B cell (primary cell): Measurements from ENCODE around the gene FYN. TPM values are rescaled to one million over a fixed set of nuclear protein-coding genes. Genes with fewer than 3 reads are reported as not detected.
A peak's percentile ranks its signal among the peaks of the same experiment; 100 is the strongest.

ENCODE experiments used
- ATAC-seq: fragments of 200-7000 bp; cut with Tn5 transposase; one replicate; pipeline ENCODE4 v1.10.0; 2021; ENCODE audit warnings: low read depth, mild to moderate bottlenecking, moderate number of reproducible peaks, moderate library complexity
- CTCF ChIA-PET: fragments of 350-600 bp; sonication (Branson Sonifier 250); formaldehyde crosslinking; loops from one replicate; lab custom pipeline; 2021; ENCODE audit warnings: antibody characterized with exemption, inconsistent platforms; lab: Charles Lee
- POLR2A ChIA-PET: fragments of 350-600 bp; sonication (Branson Sonifier 250); formaldehyde crosslinking; loops from one replicate; lab custom pipeline; 2021; ENCODE audit warnings: antibody characterized with exemption; lab: Charles Lee
- DNase-seq: peaks from one replicate; pipeline ENCODE4 v3.0.0; 2013
- H2AFZ ChIP-seq: 2 replicates; pipeline ENCODE4 v1.6.1; 2012; ENCODE audit warnings: mild to moderate bottlenecking, low read depth, low read length; ENCODE audit not compliant: insufficient read depth, poor library complexity, severe bottlenecking
- H3K27ac ChIP-seq, 2 donors: 1 replicate in 1 of 2; 2 replicates in 1 of 2; pipeline ENCODE4 v1.5.1; 2012 to 2013; ENCODE audit warnings: low read length in 2 of 2, mild to moderate bottlenecking in 2 of 2, moderate library complexity in 1 of 2
- H3K27me3 ChIP-seq, 4 experiments: fragments of 200-600 bp in 1 of 4; sonication (generic) in 1 of 4; replicated peaks in 1 of 4; 1 replicate in 2 of 4; 2 replicates in 2 of 4; pipeline versions ENCODE4 v1.6.1 to v1.7.0; 2013 to 2016; ENCODE audit warnings: low read length in 3 of 4, mild to moderate bottlenecking in 2 of 4, mixed read lengths in 1 of 4, moderate library complexity in 1 of 4; ENCODE audit not compliant: insufficient read depth in 4 of 4, control insufficient read depth in 3 of 4; ENCODE audit errors: control extremely low read depth in 1 of 4
- H3K36me3 ChIP-seq, 2 experiments: replicated peaks in 1 of 2; 1 replicate in 1 of 2; 2 replicates in 1 of 2; pipeline versions ENCODE4 v1.6.1 to v1.7.1; 2013; ENCODE audit warnings: low read length in 1 of 2; ENCODE audit not compliant: insufficient read depth in 2 of 2, control insufficient read depth in 1 of 2; ENCODE audit errors: control extremely low read depth in 1 of 2, extremely low read depth in 1 of 2
- H3K4me1 ChIP-seq, 2 donors: fragments of 200-600 bp in 1 of 2; sonication (generic) in 1 of 2; 1 replicate in 1 of 2; 2 replicates in 1 of 2; pipeline versions ENCODE4 v1.5.1 to v1.6.1; 2013 to 2017; ENCODE audit warnings: low read length in 2 of 2; ENCODE audit not compliant: control insufficient read depth in 2 of 2, insufficient read depth in 2 of 2
- H3K4me2 ChIP-seq: replicated peaks from 2 replicates; pipeline ENCODE3; 2012; ENCODE audit warnings: mild to moderate bottlenecking, low read depth, low read length; ENCODE audit not compliant: poor library complexity, severe bottlenecking
- H3K4me3 ChIP-seq, 5 experiments: fragments of 200-600 bp in 1 of 5; sonication (generic) in 1 of 5; 1 replicate in 3 of 5; 2 replicates in 2 of 5; pipeline versions ENCODE4 v1.5.1 to v1.7.0; 2011 to 2016; ENCODE audit warnings: low read length in 4 of 5, mild to moderate bottlenecking in 4 of 5, low read depth in 2 of 5, control low read depth in 1 of 5, moderate library complexity in 1 of 5; ENCODE audit not compliant: insufficient read depth in 1 of 5; ENCODE audit errors: control extremely low read depth in 1 of 5, extremely low read depth in 1 of 5
- H3K79me2 ChIP-seq: fragments of 200-600 bp; sonication (generic); one replicate; pipeline ENCODE4 v1.6.0; 2016; ENCODE audit warnings: low read length; ENCODE audit not compliant: control insufficient read depth, insufficient read depth
- H3K9ac ChIP-seq: fragments of 200-600 bp; sonication (generic); 2 replicates; pipeline ENCODE4 v1.6.1; 2017; ENCODE audit warnings: mild to moderate bottlenecking, low read length, moderate library complexity
- H3K9me3 ChIP-seq, 3 donors: one replicate each; pipeline versions ENCODE4 v1.6.1 to v1.7.1; 2013; ENCODE audit warnings: low read length in 2 of 3; ENCODE audit not compliant: control insufficient read depth in 2 of 3, insufficient read depth in 1 of 3; ENCODE audit errors: control extremely low read depth in 1 of 3
- H4K20me1 ChIP-seq: 2 replicates; pipeline ENCODE4 v1.6.0; 2012; ENCODE audit warnings: mild to moderate bottlenecking, low read length; ENCODE audit not compliant: insufficient read depth, control insufficient read depth, poor library complexity, severe bottlenecking
- H3K27ac Mint-ChIP-seq: one replicate; pipeline ENCODE4 v1.8.0; 2021; ENCODE audit warnings: mixed read lengths
- H3K27me3 Mint-ChIP-seq: one replicate; pipeline ENCODE4 v1.8.0; 2021; ENCODE audit warnings: mixed read lengths
- H3K4me1 Mint-ChIP-seq: one replicate; pipeline ENCODE4 v1.8.0; 2021; ENCODE audit warnings: mixed read lengths
- H3K4me3 Mint-ChIP-seq: one replicate; pipeline ENCODE4 v1.8.0; 2021; ENCODE audit warnings: mixed read lengths
- H3K9me3 Mint-ChIP-seq: one replicate; pipeline ENCODE4 v1.8.0; 2022; ENCODE audit warnings: mixed read lengths; ENCODE audit not compliant: insufficient read depth
- CTCF ChIP-seq: fragments of 200-600 bp; IDR thresholded peaks from one replicate; pipeline ENCODE4 v1.8.0; 2022; ENCODE audit warnings: antibody characterized with exemption, mild to moderate bottlenecking
- EZH2 ChIP-seq: IDR thresholded peaks from 2 replicates; pipeline ENCODE4 v1.6.1; 2012; ENCODE audit warnings: borderline replicate concordance, low read depth, mild to moderate bottlenecking, moderate library complexity, low read length; ENCODE audit not compliant: insufficient read depth, poor library complexity, severe bottlenecking
- WGBS: methylation state at CpG from one replicate; pipeline ENCODE4 v1.1.5; 2013; ENCODE audit warnings: missing lambda C conversion rate; ENCODE audit not compliant: insufficient coverage; 5-methylcytosine and 5-hydroxymethylcytosine counted together
- intact Hi-C: fragments of 100-400 bp; cut with micrococcal nuclease; formaldehyde crosslinking; loops from one replicate; pipeline ENCODE4 v1.10.0; 2022
- polyA plus RNA-seq: library from polyadenylated mRNA; depleted of rRNA; stranded (reverse); fragments of >200 nt; gene quantifications from 2 replicates; pipeline ENCODE4 v1.2.3, GENCODE V29; 2012
- total RNA-seq, 2 donors: library from RNA; stranded (reverse); fragments of 120-200 nt in 1 of 2; gene quantifications; 1 replicate in 1 of 2; 2 replicates in 1 of 2; pipeline versions ENCODE4 v1.2.3 to v1.2.4, GENCODE V29; 2013 to 2022

The FYN gene
- total and polyA plus RNA-seq, 2 donors (not counting 1 experiment from before 2014, with no cell fraction given): 54.1 to 94.0 TPM

DNA sequence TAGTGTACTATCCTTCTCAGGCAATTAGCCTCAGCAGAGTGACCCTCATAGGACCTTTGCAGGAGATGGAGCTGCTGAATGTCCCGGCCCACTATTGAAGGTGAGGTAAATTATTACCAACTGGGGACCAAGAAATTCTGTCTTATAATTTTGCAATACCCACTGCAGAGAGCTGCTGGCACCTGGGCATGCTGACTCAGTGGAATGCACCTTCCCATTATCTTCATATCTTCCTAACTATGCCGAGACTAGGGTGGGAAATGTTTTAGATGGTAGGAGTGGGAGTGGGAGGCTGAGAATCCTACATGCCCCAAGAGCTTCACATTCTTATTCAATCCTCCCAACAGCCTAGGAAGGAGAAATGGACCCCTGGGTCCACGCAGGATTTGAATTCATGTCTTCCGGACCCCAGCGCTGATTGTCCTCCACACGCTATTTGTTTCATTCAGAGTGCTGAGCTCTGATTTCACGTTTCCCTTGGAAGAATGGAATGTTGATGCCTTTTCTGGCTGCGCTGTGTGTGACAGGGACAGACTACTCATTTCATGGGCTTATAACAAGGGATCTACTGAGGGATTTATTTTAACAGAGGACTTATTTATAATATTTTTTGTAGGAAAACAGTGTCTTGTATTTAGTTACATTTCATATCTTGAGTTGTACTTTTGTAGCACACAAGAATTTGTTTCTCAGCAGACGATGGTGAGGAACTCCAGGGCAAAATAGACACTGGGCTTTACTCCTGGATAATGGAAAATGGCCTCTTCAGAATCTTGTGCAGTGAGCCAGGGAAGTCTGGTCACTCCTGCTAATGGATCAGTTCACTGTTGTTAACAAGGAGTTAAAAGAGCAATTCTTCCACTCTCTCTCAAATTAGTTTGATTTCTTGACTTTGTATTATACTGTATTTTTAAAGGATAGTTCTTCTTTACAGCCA lies 66.4 kb downstream of the FYN start:
- Histone ChIP-seq H3K9ac (no peak overlapping the region), H3K9me3 (no peaks in the 10 kb centered on the region), H3K36me3 (peaks cover 0 to 3% of the 10 kb centered on the region in 2 experiments), H3K27me3 (no peaks in the 10 kb centered on the region), H3K4me1 (peaks cover 31 to 39% of the 10 kb centered on the region in 2 donors), H4K20me1 (no peaks in the 10 kb centered on the region), H3K27ac (no peak overlapping the region), H3K4me3 (no peak overlapping the region), H3K4me2 (peak overlapping the region; percentile 16), H3K79me2 (peaks cover 3% of the 10 kb centered on the region), H2AFZ (no peak overlapping the region)
- H3K27me3 Mint-ChIP-seq: no peaks in the 10 kb centered on the region
- TF ChIP-seq CTCF (no peak), EZH2 (no peak)
- H3K4me1 Mint-ChIP-seq: peaks cover 42% of the 10 kb centered on the region
- ATAC-seq (no peak), DNase-seq (no peak)
- H3K4me3 Mint-ChIP-seq: peak overlapping the region; percentile 35
- H3K27ac Mint-ChIP-seq: no peak overlapping the region
- POLR2A ChIA-PET: interaction anchor here (1.1 to 2.1 kb wide), 3 partner anchors 33 to 39 kb away, joined by 3 to 4 read pairs (median 4); no protein-coding TSS in a partner anchor
- CTCF ChIA-PET: interaction anchor here (0.6 to 3.0 kb wide), 8 partner anchors 11 to 236 kb away, joined by 3 to 13 read pairs (median 6); partner anchors contain the start of gene FYN
- 100% methylated on average over 2 of the region's 9 CpGs for WGBS
- no peaks in the 10 kb centered on the region for H3K9me3 Mint-ChIP-seq
- intact Hi-C loops: loop anchor here (5.0 kb wide), 1 partner anchor 85 kb away; no protein-coding TSS in a partner anchor
